ENCODE data around the gene HOXC4. TPM values are rescaled to one million over a fixed set of nuclear protein-coding genes. Genes with fewer than 3 reads are reported as not detected.

The HOXC4 gene
- total RNA-seq, 2 donors from 2014 or later, result 0.20 TPM; not detected in 1

GRCh38 chr12:54015018-54015931 lies 38.4 kb upstream of the HOXC4 start:
- Histone ChIP-seq H3K27ac (no peak overlapping the region), H3K4me3 (no peak overlapping the region), H3K9me3 (no peaks in the 10 kb centered on the region), H3K4me1 (peaks cover 0 to 45% of the 10 kb centered on the region in 2 donors), H3K36me3 (no peaks in the 10 kb centered on the region), H3K27me3 (peaks cover 26 to 58% of the 10 kb centered on the region in 2 donors)
- TF ChIP-seq CTCF (IDR thresholded peaks at IDR 0.05), result no peak
- DNase-seq (ENCODE audit: low spot score), result no peak

GRCh38 chr12:54016051-54016450 lies 37.6 kb upstream of the HOXC4 start:
- Histone ChIP-seq H3K4me1 (peaks cover 0 to 47% of the 10 kb centered on the region in 2 donors), H3K36me3 (no peaks in the 10 kb centered on the region), H3K27ac (no peak overlapping the region), H3K9me3 (no peaks in the 10 kb centered on the region), H3K27me3 (peaks cover 26 to 53% of the 10 kb centered on the region in 2 donors), H3K4me3 (no peak overlapping the region)
- TF ChIP-seq CTCF (IDR thresholded peaks at IDR 0.05), result no peak
- no peak for DNase-seq (ENCODE audit: low spot score)

- Histone ChIP-seq H3K27me3 (peaks cover 24 to 48% of the 10 kb centered on the region in 2 donors), H3K4me1 (peaks cover 0 to 47% of the 10 kb centered on the region in 2 donors), H3K27ac (no peak overlapping the region)
Measured at GRCh38 chr12:54016478-54016964, 37.1 kb upstream of the HOXC4 start.

GRCh38 chr12:54017027-54017788 lies 36.4 kb upstream of the HOXC4 start:
- no peak for DNase-seq (ENCODE audit: low spot score)
- no peak for TF ChIP-seq CTCF (IDR thresholded peaks at IDR 0.05)
- Histone ChIP-seq H3K9me3 (no peaks in the 10 kb centered on the region), H3K36me3 (no peaks in the 10 kb centered on the region), H3K27me3 (peaks cover 23 to 43% of the 10 kb centered on the region in 2 donors), H3K4me3 (peak overlapping the region; percentile 35 to 53), H3K27ac (peak overlapping the region; percentile 17 to 54), H3K4me1 (peaks cover 0 to 47% of the 10 kb centered on the region in 2 donors)

More at GRCh38 chr12:54016478-54016964, 37.1 kb upstream of the HOXC4 start:
- no peaks in the 10 kb centered on the region for H3K9me3 ChIP-seq
- no peak for DNase-seq (ENCODE audit: low spot score)
- no peaks in the 10 kb centered on the region for H3K36me3 ChIP-seq
- peak overlapping the region in 1 of 2 donors; percentile 53 for H3K4me3 ChIP-seq
- no peak for TF ChIP-seq CTCF (IDR thresholded peaks at IDR 0.05)

GRCh38 chr12:54017878-54018467 lies 35.7 kb upstream of the HOXC4 start:
- TF ChIP-seq CTCF (IDR thresholded peaks at IDR 0.05), result no peak
- H3K4me3 ChIP-seq, result peak overlapping the region; percentile 35 to 53
- H3K27me3 ChIP-seq, result peaks cover 23 to 43% of the 10 kb centered on the region in 2 donors
- H3K9me3 ChIP-seq, result no peaks in the 10 kb centered on the region
- peak overlapping the region; percentile 17 to 54 for H3K27ac ChIP-seq
- DNase-seq (ENCODE audit: low spot score), result no peak
- H3K4me1 ChIP-seq, result peaks cover 0 to 47% of the 10 kb centered on the region in 2 donors
- no peaks in the 10 kb centered on the region for H3K36me3 ChIP-seq

Data from right atrium auricular region (tissue), 2 donors.